GM12872 (cell line): ENCODE measurements around the gene GUK1.

ENCODE experiments used
- TF ChIP-seq, protein P1 (sequence below): IDR thresholded peaks from 3 replicates; pipeline ENCODE4 v1.5.1; 2011; ENCODE audit warnings: low read depth, mild to moderate bottlenecking, low read length, moderate library complexity; ENCODE audit not compliant: insufficient read depth

Gene GUK1

DNA sequence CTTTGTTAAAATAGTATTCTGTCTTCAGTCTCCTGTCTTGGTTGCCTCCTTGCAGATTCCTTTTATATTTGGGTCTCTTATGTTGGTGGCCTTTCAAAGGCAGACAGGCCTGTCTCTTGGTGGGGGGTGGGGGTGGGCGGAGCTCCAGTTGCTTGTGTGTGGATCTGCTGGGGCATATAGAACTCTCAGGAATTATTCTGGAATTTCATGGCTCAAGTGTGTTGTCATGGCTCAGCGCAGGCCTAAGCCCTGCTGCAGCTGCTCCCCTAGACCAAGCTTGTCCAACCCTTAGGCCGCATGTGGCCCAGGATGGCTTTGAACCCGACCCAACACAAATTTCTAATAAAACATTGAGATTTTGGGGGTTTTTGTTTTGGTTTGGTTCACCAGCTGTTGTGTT is 44.9 kb upstream of the GUK1 start:
- TF ChIP-seq, protein P1, sequence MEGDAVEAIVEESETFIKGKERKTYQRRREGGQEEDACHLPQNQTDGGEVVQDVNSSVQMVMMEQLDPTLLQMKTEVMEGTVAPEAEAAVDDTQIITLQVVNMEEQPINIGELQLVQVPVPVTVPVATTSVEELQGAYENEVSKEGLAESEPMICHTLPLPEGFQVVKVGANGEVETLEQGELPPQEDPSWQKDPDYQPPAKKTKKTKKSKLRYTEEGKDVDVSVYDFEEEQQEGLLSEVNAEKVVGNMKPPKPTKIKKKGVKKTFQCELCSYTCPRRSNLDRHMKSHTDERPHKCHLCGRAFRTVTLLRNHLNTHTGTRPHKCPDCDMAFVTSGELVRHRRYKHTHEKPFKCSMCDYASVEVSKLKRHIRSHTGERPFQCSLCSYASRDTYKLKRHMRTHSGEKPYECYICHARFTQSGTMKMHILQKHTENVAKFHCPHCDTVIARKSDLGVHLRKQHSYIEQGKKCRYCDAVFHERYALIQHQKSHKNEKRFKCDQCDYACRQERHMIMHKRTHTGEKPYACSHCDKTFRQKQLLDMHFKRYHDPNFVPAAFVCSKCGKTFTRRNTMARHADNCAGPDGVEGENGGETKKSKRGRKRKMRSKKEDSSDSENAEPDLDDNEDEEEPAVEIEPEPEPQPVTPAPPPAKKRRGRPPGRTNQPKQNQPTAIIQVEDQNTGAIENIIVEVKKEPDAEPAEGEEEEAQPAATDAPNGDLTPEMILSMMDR, result no peak

DNA sequence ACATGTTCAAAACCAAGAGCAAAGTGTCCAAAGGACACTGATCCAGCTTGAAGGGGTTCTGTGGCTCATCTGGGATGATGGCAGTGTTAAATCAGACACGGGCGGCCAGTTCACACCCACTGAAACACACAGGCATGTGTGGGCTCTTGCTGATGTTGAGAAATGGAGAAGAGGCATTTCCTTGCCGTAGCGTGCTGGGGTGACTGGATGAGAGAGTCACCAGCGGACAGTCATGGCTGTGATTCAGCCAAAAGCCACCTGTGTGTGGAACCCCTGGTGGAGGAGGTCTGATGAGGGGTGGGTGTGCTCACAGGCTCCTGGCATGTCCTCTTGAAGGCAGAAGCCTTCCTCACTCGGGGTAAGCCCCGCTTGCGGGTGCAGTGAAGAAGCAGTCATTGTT is 44.1 kb upstream of the GUK1 start:
- TF ChIP-seq, protein P1, result no peak

DNA sequence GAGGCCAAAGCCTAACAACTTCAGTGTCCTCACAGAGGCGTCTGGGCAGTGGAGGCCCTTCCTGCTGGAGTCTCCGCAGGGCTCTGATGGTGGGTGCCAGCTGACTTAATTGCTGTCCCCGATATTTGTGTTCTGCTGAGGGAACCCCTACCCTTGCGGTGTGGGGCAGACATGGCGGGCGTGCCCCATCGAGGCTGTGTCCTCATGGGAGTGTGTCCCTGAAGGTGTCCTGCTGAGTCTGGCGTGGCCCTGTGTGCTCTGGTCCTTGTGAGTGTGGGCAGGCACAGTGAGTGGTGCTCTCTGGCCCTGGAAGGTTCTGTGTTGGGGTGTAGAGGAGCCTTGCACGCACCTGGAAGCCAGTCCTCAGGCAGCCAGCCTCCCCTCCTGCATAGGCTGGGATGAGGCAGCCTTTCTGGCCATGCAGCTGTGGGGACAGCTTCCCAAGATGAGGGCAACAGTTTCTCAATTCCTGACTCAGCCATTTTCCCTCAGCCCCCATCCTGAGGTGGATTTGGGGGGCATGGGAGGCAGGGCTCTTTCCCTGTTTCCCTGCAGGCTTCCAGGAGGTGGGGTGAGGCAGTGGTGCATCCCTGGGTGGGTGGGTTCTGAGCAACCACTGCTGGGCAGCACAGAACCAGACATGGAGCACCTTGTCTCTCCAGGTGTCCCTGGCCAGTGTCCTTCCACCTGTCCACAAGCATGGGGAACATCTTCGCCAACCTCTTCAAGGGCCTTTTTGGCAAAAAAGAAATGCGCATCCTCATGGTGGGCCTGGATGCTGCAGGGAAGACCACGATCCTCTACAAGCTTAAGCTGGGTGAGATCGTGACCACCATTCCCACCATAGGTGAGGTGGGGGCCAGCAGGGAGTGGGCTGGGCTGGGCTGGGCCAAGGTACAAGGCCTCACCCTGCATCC is 43.4 kb upstream of the GUK1 start:
- TF ChIP-seq, protein P1, result no peak

DNA sequence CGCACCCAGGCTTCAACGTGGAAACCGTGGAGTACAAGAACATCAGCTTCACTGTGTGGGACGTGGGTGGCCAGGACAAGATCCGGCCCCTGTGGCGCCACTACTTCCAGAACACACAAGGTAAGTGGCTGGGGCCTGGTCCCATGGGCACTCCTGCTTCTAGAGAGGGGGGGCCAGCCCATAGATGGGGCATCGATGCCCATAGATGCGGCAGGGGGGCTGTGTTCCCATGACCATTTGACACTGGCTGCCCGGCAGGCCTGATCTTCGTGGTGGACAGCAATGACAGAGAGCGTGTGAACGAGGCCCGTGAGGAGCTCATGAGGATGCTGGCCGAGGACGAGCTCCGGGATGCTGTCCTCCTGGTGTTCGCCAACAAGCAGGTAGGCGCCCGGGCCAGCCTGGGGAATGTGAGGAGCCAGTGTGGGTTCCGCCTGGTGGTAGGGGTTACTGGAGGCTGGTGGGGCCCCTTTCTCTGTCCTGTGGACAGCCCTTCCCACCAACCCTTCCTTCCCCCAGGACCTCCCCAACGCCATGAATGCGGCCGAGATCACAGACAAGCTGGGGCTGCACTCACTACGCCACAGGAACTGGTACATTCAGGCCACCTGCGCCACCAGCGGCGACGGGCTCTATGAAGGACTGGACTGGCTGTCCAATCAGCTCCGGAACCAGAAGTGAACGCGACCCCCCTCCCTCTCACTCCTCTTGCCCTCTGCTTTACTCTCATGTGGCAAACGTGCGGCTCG is 42.6 kb upstream of the GUK1 start:
- TF ChIP-seq, protein P1, result no peak

DNA sequence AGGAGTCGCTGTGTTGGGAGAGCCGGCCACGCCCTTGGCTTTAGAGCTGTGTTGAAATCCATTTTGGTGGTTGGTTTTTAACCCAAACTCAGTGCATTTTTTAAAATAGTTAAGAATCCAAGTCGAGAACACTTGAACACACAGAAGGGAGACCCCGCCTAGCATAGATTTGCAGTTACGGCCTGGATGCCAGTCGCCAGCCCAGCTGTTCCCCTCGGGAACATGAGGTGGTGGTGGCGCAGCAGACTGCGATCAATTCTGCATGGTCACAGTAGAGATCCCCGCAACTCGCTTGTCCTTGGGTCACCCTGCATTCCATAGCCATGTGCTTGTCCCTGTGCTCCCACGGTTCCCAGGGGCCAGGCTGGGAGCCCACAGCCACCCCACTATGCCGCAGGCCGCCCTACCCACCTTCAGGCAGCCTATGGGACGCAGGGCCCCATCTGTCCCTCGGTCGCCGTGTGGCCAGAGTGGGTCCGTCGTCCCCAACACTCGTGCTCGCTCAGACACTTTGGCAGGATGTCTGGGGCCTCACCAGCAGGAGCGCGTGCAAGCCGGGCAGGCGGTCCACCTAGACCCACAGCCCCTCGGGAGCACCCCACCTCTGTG is 41.7 kb upstream of the GUK1 start:
- TF ChIP-seq, protein P1, result no peak

DNA sequence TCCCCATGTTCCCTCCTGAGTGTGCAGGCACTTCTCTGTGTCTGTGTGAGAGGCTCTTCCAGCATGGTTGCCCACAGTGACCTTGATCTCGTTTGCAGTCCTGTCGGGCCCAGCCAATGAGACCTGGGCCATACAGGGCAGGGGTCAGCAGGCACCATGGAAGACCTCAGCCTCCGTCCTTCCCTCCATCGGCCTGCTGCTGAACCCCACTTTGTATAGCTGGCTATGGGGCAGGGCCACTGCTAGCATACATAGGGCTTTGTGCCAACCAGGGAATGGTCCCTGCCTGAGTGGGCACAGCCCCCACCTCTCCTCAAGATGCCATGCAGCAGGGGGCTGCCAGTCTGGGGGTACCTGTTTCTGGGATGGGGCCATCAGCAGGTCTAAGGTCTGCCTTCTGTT is 40.7 kb upstream of the GUK1 start:
- TF ChIP-seq, protein P1, result no peak

DNA sequence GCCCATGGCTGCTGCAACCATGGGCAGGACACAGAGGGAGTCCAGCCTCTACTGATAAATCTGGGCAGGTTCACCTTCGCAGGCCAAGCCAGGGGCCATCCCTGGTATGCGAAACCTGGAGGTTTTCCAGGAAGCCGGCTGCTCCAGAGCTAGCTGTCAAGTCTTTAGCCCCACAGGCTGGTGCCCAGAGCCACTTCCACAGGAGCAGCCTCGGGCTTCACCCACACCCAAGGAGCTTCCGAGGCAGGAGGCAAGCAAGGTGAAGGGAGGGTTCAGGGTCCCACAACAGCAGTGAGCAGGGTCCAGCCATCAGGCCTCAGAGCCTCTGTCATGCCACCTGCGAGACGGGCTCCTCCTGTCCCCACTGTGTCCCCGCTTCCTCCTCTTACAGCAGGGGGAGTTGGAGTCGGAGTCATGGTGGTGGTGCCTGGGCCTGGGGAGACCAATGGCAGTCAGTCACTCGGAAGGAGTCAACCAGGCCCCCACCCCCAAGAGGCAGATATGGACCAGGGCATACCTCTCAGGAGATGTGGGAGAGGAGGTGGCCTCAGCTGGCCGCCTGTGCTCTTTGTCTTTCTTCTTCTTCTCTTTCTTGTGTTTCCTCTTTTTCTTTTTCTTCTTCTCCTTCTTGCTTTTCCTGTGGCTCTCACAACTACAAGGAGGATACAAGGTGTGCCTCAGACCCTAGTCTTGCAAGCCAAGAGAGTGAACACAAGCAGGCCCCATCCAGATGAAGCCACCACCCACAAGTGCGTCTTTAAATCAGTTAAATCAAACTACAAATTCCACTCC is 39.1 kb upstream of the GUK1 start:
- TF ChIP-seq, protein P1, result no peak
